NT2/D1 (cell line): ENCODE results near the gene CTNNA3.

Source experiments
- SUZ12 ChIP-seq: IDR thresholded peaks from 2 replicates; pipeline ENCODE4 v1.6.1; 2011; ENCODE audit not compliant: insufficient read length, insufficient read depth; ENCODE audit errors: extremely low read depth
- YY1 ChIP-seq: IDR thresholded peaks from 2 replicates; pipeline ENCODE4 v1.6.1; 2011; ENCODE audit not compliant: insufficient read length, insufficient read depth
- ZNF274 ChIP-seq: IDR thresholded peaks from 2 replicates; pipeline ENCODE4 v1.6.1; 2011; ENCODE audit warnings: mild to moderate bottlenecking, low read depth, low read length

DNA sequence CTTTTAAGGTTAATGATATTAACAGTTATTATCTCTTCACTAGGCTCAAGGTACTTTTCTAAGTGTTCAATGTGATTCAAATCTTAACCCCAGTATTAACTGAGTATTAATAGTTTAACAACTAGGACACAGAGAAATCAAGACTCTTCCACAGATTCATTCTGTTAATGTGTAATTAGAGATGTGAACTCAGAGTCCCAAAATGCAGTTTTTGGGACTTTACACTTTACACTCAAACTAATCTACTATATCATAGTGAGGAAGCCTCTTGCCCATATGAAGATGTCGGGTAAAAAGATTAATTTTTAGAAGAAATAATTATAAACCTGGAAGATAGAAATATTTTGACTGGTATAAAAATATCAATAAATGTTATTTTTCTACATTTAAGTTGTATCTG, 1414.7 kb downstream of the CTNNA3 start:
- no peak for TF ChIP-seq YY1
- TF ChIP-seq SUZ12, result no peak
- TF ChIP-seq ZNF274, result no peak
